CD8-positive, alpha-beta memory T cell (primary cell): ENCODE results near the gene CACNA2D1. TPM values are rescaled to one million over a fixed set of nuclear protein-coding genes. Genes with fewer than 3 reads are reported as not detected.

ENCODE experiments used
- CTCF ChIA-PET: fragments of 350-600 bp; sonication (Branson Sonifier 250); formaldehyde crosslinking; loops from one replicate; lab custom pipeline; 2021; ENCODE audit warnings: antibody characterized with exemption; lab: Charles Lee
- POLR2A ChIA-PET: fragments of 350-600 bp; sonication (Branson Sonifier 250); formaldehyde crosslinking; loops from one replicate; lab custom pipeline; 2021; ENCODE audit warnings: antibody characterized with exemption; lab: Charles Lee
- DNase-seq, 5 donors: peaks; one replicate each; pipeline versions ENCODE4 v3.0.0 to v3.0.0-alpha.2; 2020 to 2022; ENCODE audit warnings: mixed read lengths in 1 of 5
- H3K27ac ChIP-seq: one replicate; pipeline ENCODE4 v1.7.0; 2013; ENCODE audit warnings: low read depth, mild to moderate bottlenecking, low read length, moderate library complexity
- H3K27me3 ChIP-seq: 2 replicates; pipeline ENCODE4 v1.7.0; 2013; ENCODE audit warnings: low read length, mild to moderate bottlenecking; ENCODE audit not compliant: insufficient read depth, poor library complexity, severe bottlenecking
- H3K36me3 ChIP-seq: 2 replicates; pipeline ENCODE4 v1.7.0; 2013; ENCODE audit warnings: mild to moderate bottlenecking, low read length, moderate library complexity; ENCODE audit not compliant: insufficient read depth
- H3K4me1 ChIP-seq: 2 replicates; pipeline ENCODE4 v1.7.0; 2013; ENCODE audit warnings: mild to moderate bottlenecking, low read length, moderate library complexity; ENCODE audit not compliant: insufficient read depth
- H3K4me3 ChIP-seq: 2 replicates; pipeline ENCODE4 v1.7.0; 2013; ENCODE audit warnings: mild to moderate bottlenecking, low read length
- H3K9me3 ChIP-seq: 2 replicates; pipeline ENCODE4 v1.7.0; 2013; ENCODE audit warnings: mild to moderate bottlenecking, low read length
- H3K27ac Mint-ChIP-seq, 8 donors: one replicate each; pipeline ENCODE4 v1.8.0; 2020 to 2021; ENCODE audit warnings: mixed read lengths in 8 of 8, mild to moderate bottlenecking in 6 of 8, inconsistent platforms in 3 of 8, moderate library complexity in 3 of 8
- H3K27me3 Mint-ChIP-seq, 2 donors: one replicate each; pipeline ENCODE4 v1.8.0; 2020 to 2021; ENCODE audit warnings: mixed read lengths in 2 of 2, mild to moderate bottlenecking in 1 of 2, moderate library complexity in 1 of 2
- H3K36me3 Mint-ChIP-seq, 3 donors: one replicate each; pipeline ENCODE4 v1.8.0; 2020 to 2021; ENCODE audit warnings: mixed read lengths in 3 of 3, inconsistent platforms in 1 of 3, mild to moderate bottlenecking in 1 of 3
- H3K4me1 Mint-ChIP-seq, 3 donors: one replicate each; pipeline ENCODE4 v1.8.0; 2020 to 2021; ENCODE audit warnings: mixed read lengths in 3 of 3, inconsistent platforms in 1 of 3, mild to moderate bottlenecking in 1 of 3
- H3K4me3 Mint-ChIP-seq, 7 donors: one replicate each; pipeline ENCODE4 v1.8.0; 2020 to 2021; ENCODE audit warnings: mixed read lengths in 7 of 7, mild to moderate bottlenecking in 6 of 7, moderate library complexity in 4 of 7, inconsistent platforms in 2 of 7
- H3K9me3 Mint-ChIP-seq, 5 donors: one replicate each; pipeline ENCODE4 v1.8.0; 2020 to 2022; ENCODE audit warnings: mixed read lengths in 5 of 5, mild to moderate bottlenecking in 3 of 5, moderate library complexity in 2 of 5, inconsistent platforms in 1 of 5
- polyA plus RNA-seq: library from polyadenylated mRNA; unstranded; fragments of 300-500 nt; fragmentation: Illumina TruSeq; gene quantifications from one replicate; pipeline ENCODE4 v1.2.3, GENCODE V29; 2021
- total RNA-seq, 2 experiments: library from RNA; stranded (reverse); gene quantifications; one replicate each; pipeline ENCODE4 v1.2.3, GENCODE V29; 2021

The CACNA2D1 gene
- total and polyA plus RNA-seq, 3 experiments from 2014 or later, result not detected

DNA sequence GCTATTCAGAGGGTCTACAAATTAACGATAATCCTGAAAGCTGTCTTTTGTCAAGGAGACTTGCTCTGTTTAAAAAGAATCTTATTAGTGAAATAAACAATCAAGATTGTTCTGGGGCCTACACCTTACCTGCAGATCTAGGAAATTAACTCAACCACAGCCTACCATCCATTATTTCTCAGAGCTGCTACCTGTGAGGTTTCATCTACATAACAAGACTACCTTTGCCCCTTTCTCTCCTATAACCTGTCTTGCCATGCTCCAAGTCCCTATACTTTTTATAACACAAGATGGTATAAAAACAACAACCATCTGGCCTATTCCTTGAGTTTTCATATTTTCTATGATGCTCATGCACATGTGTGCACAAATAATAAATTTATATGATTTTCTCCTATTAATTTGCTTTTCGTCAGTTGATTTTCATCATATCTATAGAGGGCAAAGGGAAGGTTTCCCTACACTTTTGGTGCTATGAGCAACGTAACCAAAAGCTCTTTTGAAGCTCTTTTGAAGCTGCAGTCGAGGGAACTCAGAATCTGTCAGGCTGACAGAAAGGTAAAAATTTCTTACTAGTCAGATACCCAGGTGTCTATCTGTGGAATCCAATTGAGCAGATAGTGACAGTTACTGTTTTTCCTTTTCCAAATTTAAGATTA lies 138.1 kb downstream of the CACNA2D1 start:
- Histone ChIP-seq H3K4me1 (no peaks in the 10 kb centered on the region), H3K27me3 (no peaks in the 10 kb centered on the region), H3K27ac (no peak overlapping the region), H3K36me3 (no peaks in the 10 kb centered on the region), H3K4me3 (no peak overlapping the region), H3K9me3 (no peaks in the 10 kb centered on the region)
- Mint-ChIP-seq H3K4me1 (no peaks in the 10 kb centered on the region), H3K9me3 (peaks cover 6 to 22% (median 14%) of the 10 kb centered on the region in 5 donors), H3K27me3 (no peaks in the 10 kb centered on the region), H3K4me3 (no peak overlapping the region), H3K36me3 (no peaks in the 10 kb centered on the region), H3K27ac (no peak overlapping the region)
- no peak for DNase-seq
- POLR2A ChIA-PET, result no interaction called here
- CTCF ChIA-PET, result no interaction called here

DNA sequence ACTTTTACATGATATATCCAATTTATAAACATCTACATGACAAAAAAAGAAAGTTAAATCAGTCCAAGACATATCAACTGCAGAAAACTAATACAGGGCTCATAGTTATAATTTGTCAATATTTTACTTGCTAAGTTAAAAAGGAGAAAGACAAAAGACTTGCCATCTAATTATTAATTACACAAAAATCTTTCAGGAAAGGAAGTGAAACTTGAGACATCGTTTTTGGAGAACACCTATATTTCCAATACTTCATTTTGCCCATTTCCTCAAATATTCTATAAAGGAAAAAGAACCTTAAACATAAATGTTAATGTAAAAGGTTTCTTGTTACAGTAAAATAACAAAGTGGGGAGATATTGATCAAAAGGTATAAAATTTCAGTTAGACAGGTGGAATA lies 148.7 kb downstream of the CACNA2D1 start:
- no peaks in the 10 kb centered on the region for H3K4me1 Mint-ChIP-seq
- POLR2A ChIA-PET, result no interaction called here
- DNase-seq, result no peak
- CTCF ChIA-PET, result no interaction called here
- Histone ChIP-seq H3K27ac (no peak overlapping the region), H3K36me3 (no peaks in the 10 kb centered on the region), H3K4me1 (no peaks in the 10 kb centered on the region), H3K27me3 (no peaks in the 10 kb centered on the region), H3K4me3 (no peak overlapping the region), H3K9me3 (no peaks in the 10 kb centered on the region)
- no peak overlapping the region for H3K4me3 Mint-ChIP-seq
- no peaks in the 10 kb centered on the region for H3K27me3 Mint-ChIP-seq
- H3K36me3 Mint-ChIP-seq, result no peaks in the 10 kb centered on the region
- peaks cover 0 to 10% (median 2%) of the 10 kb centered on the region in 5 donors for H3K9me3 Mint-ChIP-seq
- no peak overlapping the region for H3K27ac Mint-ChIP-seq

DNA sequence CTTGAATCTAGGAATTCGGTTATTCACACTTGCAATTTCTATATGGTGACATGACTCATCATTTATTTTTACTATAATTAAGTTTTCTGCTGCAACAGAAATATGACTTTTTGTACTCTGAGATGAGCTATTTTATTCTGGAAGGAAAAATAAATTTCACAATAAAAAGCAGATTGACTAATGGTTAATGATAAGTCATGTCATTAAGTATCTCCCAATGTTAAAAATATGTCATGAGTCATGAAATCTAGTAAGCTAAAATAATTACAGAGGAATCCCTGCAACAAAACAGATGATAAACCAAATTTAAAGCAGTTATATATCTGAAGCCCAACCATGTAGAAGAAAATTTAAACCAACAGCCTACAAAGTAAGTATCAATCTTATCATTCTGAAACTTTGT lies 149.2 kb downstream of the CACNA2D1 start:
- H3K9me3 Mint-ChIP-seq, result peaks cover 0 to 8% (median 2%) of the 10 kb centered on the region in 5 donors
- no peaks in the 10 kb centered on the region for H3K27me3 Mint-ChIP-seq
- H3K27ac Mint-ChIP-seq, result no peak overlapping the region
- ChIA-PET CTCF (no interaction called here), POLR2A (no interaction called here)
- Histone ChIP-seq H3K4me1 (no peaks in the 10 kb centered on the region), H3K4me3 (no peak overlapping the region), H3K36me3 (no peaks in the 10 kb centered on the region), H3K27me3 (no peaks in the 10 kb centered on the region), H3K27ac (no peak overlapping the region), H3K9me3 (no peaks in the 10 kb centered on the region)
- no peak for DNase-seq
- H3K4me3 Mint-ChIP-seq, result no peak overlapping the region
- no peaks in the 10 kb centered on the region for H3K36me3 Mint-ChIP-seq
- no peaks in the 10 kb centered on the region for H3K4me1 Mint-ChIP-seq

GRCh38 chr7:82293467-82293866 lies 150.1 kb downstream of the CACNA2D1 start:
- Histone ChIP-seq H3K27me3 (no peaks in the 10 kb centered on the region), H3K4me3 (no peak overlapping the region), H3K27ac (no peak overlapping the region), H3K9me3 (no peaks in the 10 kb centered on the region), H3K36me3 (no peaks in the 10 kb centered on the region), H3K4me1 (no peaks in the 10 kb centered on the region)
- H3K9me3 Mint-ChIP-seq, result peaks cover 0 to 7% (median 0%) of the 10 kb centered on the region in 5 donors
- H3K36me3 Mint-ChIP-seq, result no peaks in the 10 kb centered on the region
- H3K27me3 Mint-ChIP-seq, result no peaks in the 10 kb centered on the region
- ChIA-PET POLR2A (no interaction called here), CTCF (no interaction called here)
- no peak for DNase-seq
- no peaks in the 10 kb centered on the region for H3K4me1 Mint-ChIP-seq
- H3K4me3 Mint-ChIP-seq, result no peak overlapping the region
- H3K27ac Mint-ChIP-seq, result no peak overlapping the region

DNA sequence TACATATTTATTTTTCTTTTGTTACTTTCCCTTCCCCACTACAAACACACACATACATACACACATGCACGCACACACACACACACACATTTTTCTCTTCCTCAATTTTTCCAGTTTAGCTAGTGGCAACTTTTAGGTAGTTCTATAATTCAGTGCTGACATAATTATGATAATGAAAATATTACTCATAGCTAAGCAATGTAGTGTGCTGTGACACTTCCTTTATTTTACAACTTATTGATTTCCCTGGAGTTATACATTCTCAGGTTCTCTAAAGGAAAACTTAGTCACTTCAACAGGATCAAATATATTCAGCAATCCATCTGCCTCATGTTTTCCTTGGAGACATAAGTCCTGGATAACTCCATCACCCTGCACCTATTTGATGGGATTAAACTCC lies 151.6 kb downstream of the CACNA2D1 start:
- Histone ChIP-seq H3K36me3 (no peaks in the 10 kb centered on the region), H3K27me3 (no peaks in the 10 kb centered on the region), H3K27ac (no peak overlapping the region), H3K4me3 (no peak overlapping the region), H3K9me3 (no peaks in the 10 kb centered on the region), H3K4me1 (no peaks in the 10 kb centered on the region)
- H3K27ac Mint-ChIP-seq, result no peak overlapping the region
- no peaks in the 10 kb centered on the region for H3K36me3 Mint-ChIP-seq
- H3K4me3 Mint-ChIP-seq, result no peak overlapping the region
- CTCF ChIA-PET, result no interaction called here
- H3K9me3 Mint-ChIP-seq, result peaks cover 0 to 7% (median 0%) of the 10 kb centered on the region in 5 donors
- H3K27me3 Mint-ChIP-seq, result no peaks in the 10 kb centered on the region
- POLR2A ChIA-PET, result no interaction called here
- no peak for DNase-seq
- no peaks in the 10 kb centered on the region for H3K4me1 Mint-ChIP-seq

GRCh38 chr7:82289889-82290288 lies 153.7 kb downstream of the CACNA2D1 start:
- H3K27ac Mint-ChIP-seq, result no peak overlapping the region
- POLR2A ChIA-PET, result no interaction called here
- H3K36me3 Mint-ChIP-seq, result no peaks in the 10 kb centered on the region
- Histone ChIP-seq H3K36me3 (no peaks in the 10 kb centered on the region), H3K27ac (no peak overlapping the region), H3K9me3 (no peaks in the 10 kb centered on the region), H3K4me3 (no peak overlapping the region), H3K4me1 (no peaks in the 10 kb centered on the region), H3K27me3 (no peaks in the 10 kb centered on the region)
- peaks cover 0 to 12% (median 2%) of the 10 kb centered on the region in 5 donors for H3K9me3 Mint-ChIP-seq
- no peaks in the 10 kb centered on the region for H3K27me3 Mint-ChIP-seq
- CTCF ChIA-PET, result no interaction called here
- no peak for DNase-seq
- no peaks in the 10 kb centered on the region for H3K4me1 Mint-ChIP-seq
- H3K4me3 Mint-ChIP-seq, result no peak overlapping the region

DNA sequence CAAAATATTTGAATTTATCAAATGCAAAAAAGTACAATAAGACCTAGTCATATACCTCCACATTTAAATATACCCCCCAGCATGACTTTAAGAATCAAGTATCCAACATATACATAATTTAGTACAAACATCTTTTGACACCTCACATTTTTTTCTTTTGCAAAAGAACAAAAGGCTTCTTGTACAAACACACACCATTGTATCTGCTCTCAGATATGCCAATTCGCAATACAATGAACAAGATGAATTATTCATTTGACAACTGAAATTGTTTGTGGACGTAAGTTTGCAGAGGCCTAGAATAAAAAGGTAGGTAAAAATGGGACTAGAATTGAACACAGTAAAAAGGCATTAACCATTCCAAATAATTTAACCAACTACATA lies 154.4 kb downstream of the CACNA2D1 start:
- Histone ChIP-seq H3K36me3 (no peaks in the 10 kb centered on the region), H3K9me3 (no peaks in the 10 kb centered on the region), H3K27me3 (no peaks in the 10 kb centered on the region), H3K4me1 (no peaks in the 10 kb centered on the region), H3K27ac (no peak overlapping the region), H3K4me3 (no peak overlapping the region)
- H3K4me1 Mint-ChIP-seq, result no peaks in the 10 kb centered on the region
- peaks cover 0 to 15% (median 2%) of the 10 kb centered on the region in 5 donors for H3K9me3 Mint-ChIP-seq
- ChIA-PET CTCF (no interaction called here), POLR2A (no interaction called here)
- no peak overlapping the region for H3K4me3 Mint-ChIP-seq
- H3K36me3 Mint-ChIP-seq, result no peaks in the 10 kb centered on the region
- DNase-seq, result no peak
- H3K27ac Mint-ChIP-seq, result no peak overlapping the region
- H3K27me3 Mint-ChIP-seq, result no peaks in the 10 kb centered on the region

GRCh38 chr7:82286798-82287140 lies 156.8 kb downstream of the CACNA2D1 start:
- Histone ChIP-seq H3K27me3 (no peaks in the 10 kb centered on the region), H3K4me3 (no peak overlapping the region), H3K27ac (no peak overlapping the region), H3K36me3 (no peaks in the 10 kb centered on the region), H3K4me1 (no peaks in the 10 kb centered on the region), H3K9me3 (no peaks in the 10 kb centered on the region)
- CTCF ChIA-PET, result no interaction called here
- Mint-ChIP-seq H3K27ac (no peak overlapping the region), H3K36me3 (no peaks in the 10 kb centered on the region), H3K27me3 (no peaks in the 10 kb centered on the region), H3K4me1 (no peaks in the 10 kb centered on the region), H3K9me3 (peaks cover 0 to 24% (median 2%) of the 10 kb centered on the region in 5 donors), H3K4me3 (no peak overlapping the region)
- POLR2A ChIA-PET, result no interaction called here
- no peak for DNase-seq
